HepG2 (cell line): ENCODE measurements around the gene SLC19A3. TPM values are rescaled to one million over a fixed set of nuclear protein-coding genes. Genes with fewer than 3 reads are reported as not detected.

Source experiments
- ATF7-NPFF ChIP-seq: sonication (generic); formaldehyde crosslinking; IDR thresholded peaks from 2 replicates; pipeline ENCODE4 v1.8.1; 2023; ENCODE audit warnings: mild to moderate bottlenecking, low read depth, missing genetic modification reagents, moderate library complexity
- FOXA1 ChIP-seq, 2 experiments: fragments of 450-650 bp in 1 of 2; sonication (generic) in 1 of 2; formaldehyde crosslinking in 1 of 2; IDR thresholded peaks; 2 replicates each; pipeline versions ENCODE4 v1.4.0 to v1.6.1; 2016 to 2020; ENCODE audit warnings: missing genetic modification reagents in 1 of 2
- NFYC ChIP-seq: IDR thresholded peaks from 2 replicates; pipeline ENCODE4 v1.6.1; 2016; ENCODE audit warnings: missing genetic modification reagents, missing compliant biosample characterization
- PAXIP1 ChIP-seq: sonication (generic); formaldehyde crosslinking; conservative IDR thresholded peaks from 2 replicates; pipeline ENCODE4 v1.4.0; 2020; ENCODE audit warnings: mild to moderate bottlenecking, missing genetic modification reagents, moderate library complexity
- ZBTB38 ChIP-seq: sonication (generic); formaldehyde crosslinking; IDR thresholded peaks from 2 replicates; pipeline ENCODE4 v1.5.1; 2020; ENCODE audit warnings: mild to moderate bottlenecking, missing genetic modification reagents
- ZNF318 ChIP-seq: sonication (generic); formaldehyde crosslinking; IDR thresholded peaks from 2 replicates; pipeline ENCODE4 v1.4.0; 2020; ENCODE audit warnings: mild to moderate bottlenecking, missing genetic modification reagents
- ZNF331 ChIP-seq: sonication (generic); formaldehyde crosslinking; IDR thresholded peaks from 2 replicates; pipeline ENCODE4 v1.4.0; 2020; ENCODE audit warnings: missing genetic modification reagents
- ZNF772 ChIP-seq: sonication (generic); formaldehyde crosslinking; IDR thresholded peaks from 2 replicates; pipeline ENCODE4 v1.5.0; 2020; ENCODE audit warnings: mild to moderate bottlenecking, missing genetic modification reagents
- polyA plus RNA-seq, 8 experiments: library from polyadenylated mRNA; depleted of rRNA in 3 of 8; stranded (reverse) in 7 of 8; unstranded in 1 of 8; fragments of >200 nt; fragmentation: Illumina TruSeq in 4 of 8; extraction: Trizol in 4 of 8; gene quantifications; 2 replicates each; pipeline versions ENCODE4 v1.2.1 to v1.2.3, GENCODE V29; 2011 to 2016; ENCODE audit warnings: low read depth in 4 of 8, missing spikeins in 1 of 8, mixed read lengths in 1 of 8; ENCODE audit not compliant: insufficient read depth in 1 of 8
- total RNA-seq, 5 experiments: library from RNA; depleted of rRNA; stranded (reverse); fragments of >200 nt; fragmentation: Illumina TruSeq; extraction: Trizol; gene quantifications; 2 replicates each; pipeline ENCODE4 v1.2.3, GENCODE V29; 2016; ENCODE audit warnings: low read depth in 1 of 5

The SLC19A3 gene
- total and polyA plus RNA-seq, 2 of the 13 experiments (the other 11 are each of a cell fraction or from before 2014, with no cell fraction given) = 2.3 to 5.2 TPM

- TF ChIP-seq PAXIP1 (CRISPR knock-in tag) (peak; percentile 83), ZNF331 (CRISPR knock-in tag) (no peak), ATF7-NPFF (CRISPR knock-in tag) (no peak), NFYC (CRISPR knock-in tag) (no peak), ZNF772 (CRISPR knock-in tag) (peak; percentile 74; the same call in 1 of the 2 replicates), FOXA1 (IDR thresholded peaks at IDR 0.05) (no peak), FOXA1 (CRISPR knock-in tag; IDR thresholded peaks at IDR 0.05) (peak; percentile 39; the same call in 1 of the 2 replicates), ZBTB38 (CRISPR knock-in tag) (peak; percentile 92), ZNF318 (no peak)
These were observed 41.7 kb upstream of the SLC19A3 start (continued) for GRCh38 chr2:227759411-227760118.
